ENCODE results near the gene RAVER2. TPM values are rescaled to one million over a fixed set of nuclear protein-coding genes. Genes with fewer than 3 reads are reported as not detected.

The RAVER2 gene
- total and polyA plus RNA-seq, 4 donors: 2.9 to 30.2 (median 6.8) TPM

- Histone ChIP-seq H3K36me3 (ENCODE audit: control insufficient read depth in 4 of 4, insufficient read depth in 4 of 4, low read length in 4 of 4) (no peaks in the 10 kb centered on the region), H3K4me3 (no peak overlapping the region), H3K9ac (ENCODE audit: insufficient read depth in 1 of 2, low read length in 2 of 2) (no peak overlapping the region), H3K4me1 (ENCODE audit: control insufficient read depth in 5 of 5, insufficient read depth in 5 of 5, low read length in 5 of 5) (peaks cover 0 to 36% (median 4%) of the 10 kb centered on the region in 5 donors), H3K27ac (ENCODE audit: low read depth in 1 of 2, low read length in 1 of 2) (no peak overlapping the region), H3K9me3 (ENCODE audit: control insufficient read depth in 4 of 4, insufficient read depth in 3 of 4, low read length in 3 of 4) (no peaks in the 10 kb centered on the region), H3K27me3 (ENCODE audit: control insufficient read depth in 3 of 3, insufficient read depth in 3 of 3, low read length in 2 of 3) (no peaks in the 10 kb centered on the region)
- TF ChIP-seq CTCF (IDR thresholded peaks at IDR 0.05; ENCODE audit: control extremely low read depth, extremely low read depth): no peak
- ATAC-seq (ENCODE audit: insufficient read depth, low FRiP score): no peak
- WGBS, 2 donors: 76 to 83% methylated on average over 5 of the region's 5 CpGs
- DNase-seq: no peak
Observed at GRCh38 chr1:64748706-64749105, 3.8 kb downstream of the RAVER2 start.

GRCh38 chr1:64750092-64750491 is 5.2 kb downstream of the RAVER2 start:
- Histone ChIP-seq H3K4me3 (no peak overlapping the region), H3K36me3 (ENCODE audit: control insufficient read depth in 4 of 4, insufficient read depth in 4 of 4, low read length in 4 of 4) (no peaks in the 10 kb centered on the region), H3K27ac (ENCODE audit: low read depth in 1 of 2, low read length in 1 of 2) (no peak overlapping the region), H3K4me1 (ENCODE audit: control insufficient read depth in 5 of 5, insufficient read depth in 5 of 5, low read length in 5 of 5) (peaks cover 0 to 36% (median 4%) of the 10 kb centered on the region in 5 donors), H3K9ac (ENCODE audit: insufficient read depth in 1 of 2, low read length in 2 of 2) (no peak overlapping the region), H3K27me3 (ENCODE audit: control insufficient read depth in 3 of 3, insufficient read depth in 3 of 3, low read length in 2 of 3) (no peaks in the 10 kb centered on the region), H3K9me3 (ENCODE audit: control insufficient read depth in 4 of 4, insufficient read depth in 3 of 4, low read length in 3 of 4) (no peaks in the 10 kb centered on the region)
- no peak for TF ChIP-seq CTCF (IDR thresholded peaks at IDR 0.05; ENCODE audit: control extremely low read depth, extremely low read depth)
- DNase-seq: no peak
- 53 to 57% methylated on average over 1 of the region's 1 CpG for WGBS, 2 donors
- ATAC-seq (ENCODE audit: insufficient read depth, low FRiP score): no peak

- no peaks in the 10 kb centered on the region for H3K9me3 ChIP-seq (ENCODE audit: control insufficient read depth in 4 of 4, insufficient read depth in 3 of 4, low read length in 3 of 4)
- no peaks in the 10 kb centered on the region for H3K27me3 ChIP-seq (ENCODE audit: control insufficient read depth in 3 of 3, insufficient read depth in 3 of 3, low read length in 2 of 3)
- peaks cover 0 to 42% (median 6%) of the 10 kb centered on the region in 5 donors for H3K4me1 ChIP-seq (ENCODE audit: control insufficient read depth in 5 of 5, insufficient read depth in 5 of 5, low read length in 5 of 5)
Observed at GRCh38 chr1:64750875-64751274, 6.0 kb downstream of the RAVER2 start.

More at GRCh38 chr1:64750875-64751274, 6.0 kb downstream of the RAVER2 start:
- no peak for ATAC-seq (ENCODE audit: insufficient read depth, low FRiP score)
- Histone ChIP-seq H3K27ac (ENCODE audit: low read depth in 1 of 2, low read length in 1 of 2) (no peak overlapping the region), H3K4me3 (no peak overlapping the region), H3K9ac (ENCODE audit: insufficient read depth in 1 of 2, low read length in 2 of 2) (no peak overlapping the region), H3K36me3 (ENCODE audit: control insufficient read depth in 4 of 4, insufficient read depth in 4 of 4, low read length in 4 of 4) (no peaks in the 10 kb centered on the region)
- TF ChIP-seq CTCF (IDR thresholded peaks at IDR 0.05; ENCODE audit: control extremely low read depth, extremely low read depth): no peak
- no peak for DNase-seq

Measured in lung (tissue), 12 donors.